Liver (tissue), 9 donors: ENCODE data around the gene FGF19. TPM values are rescaled to one million over a fixed set of nuclear protein-coding genes. Genes with fewer than 3 reads are reported as not detected.

Source experiments
- DNase-seq: peaks from one replicate; pipeline ENCODE4 v3.0.0-alpha.2; 2017; ENCODE audit warnings: low spot score
- H3K27ac ChIP-seq, 2 donors: one replicate each; pipeline ENCODE4 v1.7.0; 2013; ENCODE audit warnings: inconsistent platforms in 2 of 2, low read length in 2 of 2, control low read depth in 1 of 2, low read depth in 1 of 2, mild to moderate bottlenecking in 1 of 2
- H3K27me3 ChIP-seq, 4 donors: one replicate each; pipeline versions ENCODE4 v1.6.1 to v1.7.0; 2013; ENCODE audit warnings: low read length in 3 of 4, inconsistent platforms in 1 of 4, mild to moderate bottlenecking in 1 of 4, moderate library complexity in 1 of 4; ENCODE audit not compliant: control insufficient read depth in 4 of 4, insufficient read depth in 4 of 4
- H3K36me3 ChIP-seq, 4 donors: one replicate each; pipeline versions ENCODE4 v1.6.1 to v1.7.0; 2013; ENCODE audit warnings: low read length in 3 of 4, mild to moderate bottlenecking in 3 of 4, low read depth in 1 of 4, moderate library complexity in 1 of 4; ENCODE audit not compliant: control insufficient read depth in 4 of 4, insufficient read depth in 3 of 4
- H3K4me1 ChIP-seq, 4 donors: one replicate each; pipeline versions ENCODE4 v1.6.1 to v1.7.0; 2013; ENCODE audit warnings: low read length in 3 of 4, mild to moderate bottlenecking in 3 of 4, moderate library complexity in 1 of 4; ENCODE audit not compliant: control insufficient read depth in 4 of 4, insufficient read depth in 4 of 4
- H3K4me3 ChIP-seq, 3 donors: one replicate each; pipeline versions ENCODE4 v1.6.1 to v1.7.0; 2013; ENCODE audit warnings: low read length in 3 of 3, control low read depth in 1 of 3, low read depth in 1 of 3, mild to moderate bottlenecking in 1 of 3
- H3K9ac ChIP-seq, 2 donors: one replicate each; pipeline ENCODE4 v1.7.0; 2013; ENCODE audit warnings: low read length in 2 of 2, mild to moderate bottlenecking in 2 of 2, moderate library complexity in 2 of 2, control low read depth in 1 of 2, low read depth in 1 of 2
- H3K9me3 ChIP-seq, 4 donors: one replicate each; pipeline versions ENCODE4 v1.6.1 to v1.7.0; 2013; ENCODE audit warnings: low read length in 3 of 4; ENCODE audit not compliant: control insufficient read depth in 4 of 4
- EGR1 ChIP-seq, 2 donors: IDR thresholded peaks; 2 replicates each; pipeline ENCODE4 v1.6.1; 2016 to 2018; ENCODE audit warnings: antibody characterized with exemption in 2 of 2, low read depth in 2 of 2
- FOXA2 ChIP-seq: IDR thresholded peaks from 2 replicates; pipeline ENCODE4 v1.6.1; 2016; ENCODE audit warnings: antibody characterized with exemption
- GABPA ChIP-seq, 2 donors: IDR thresholded peaks in 1 of 2; conservative IDR thresholded peaks in 1 of 2; 2 replicates each; pipeline ENCODE4 v1.6.1; 2016; ENCODE audit warnings: antibody characterized with exemption in 2 of 2, mild to moderate bottlenecking in 1 of 2, moderate library complexity in 1 of 2
- HNF4A ChIP-seq, 2 donors: conservative IDR thresholded peaks; 2 replicates each; pipeline ENCODE4 v1.6.1; 2016; ENCODE audit warnings: antibody characterized with exemption in 2 of 2, mild to moderate bottlenecking in 2 of 2
- JUND ChIP-seq, 2 donors: IDR thresholded peaks; 2 replicates each; pipeline ENCODE4 v1.6.1; 2016; ENCODE audit warnings: antibody characterized with exemption in 2 of 2
- RAD21 ChIP-seq, 2 donors: IDR thresholded peaks; 2 replicates each; pipeline ENCODE4 v1.6.1; 2016; ENCODE audit warnings: antibody characterized with exemption in 2 of 2, mild to moderate bottlenecking in 2 of 2
- SP1 ChIP-seq: IDR thresholded peaks from 2 replicates; pipeline ENCODE4 v1.6.1; 2018; ENCODE audit warnings: antibody characterized with exemption, mild to moderate bottlenecking
- YY1 ChIP-seq: IDR thresholded peaks from 2 replicates; pipeline ENCODE4 v1.6.1; 2016; ENCODE audit warnings: antibody characterized with exemption, mild to moderate bottlenecking
- WGBS: extraction: QIAGEN DNeasy Blood & Tissue Kit; methylation state at CpG from one replicate; pipeline ENCODE4 v1.1.7; 2013; 5-methylcytosine and 5-hydroxymethylcytosine counted together
- polyA plus RNA-seq, 2 donors: library from polyadenylated mRNA; stranded (reverse) in 1 of 2; unstranded in 1 of 2; fragments of 200-250 nt in 1 of 2; fragments of >200 nt in 1 of 2; fragmentation: Nextera tagmentation in 1 of 2; extraction: Ambion mirVana in 1 of 2; gene quantifications; one replicate each; pipeline versions ENCODE4 v1.2.1 to v1.2.3, GENCODE V29; 2013 to 2015
- total RNA-seq, 2 donors: library from RNA; depleted of rRNA; stranded (reverse); fragments of >200 nt; gene quantifications; one replicate each; pipeline ENCODE4 v1.2.3, GENCODE V29; 2014
- TF ChIP-seq, protein P1 (sequence below): IDR thresholded peaks from 2 replicates; pipeline ENCODE4 v1.6.1; 2016; ENCODE audit warnings: antibody characterized with exemption, mild to moderate bottlenecking
- TF ChIP-seq, protein P2 (sequence below): fragments of 150-350 bp; IDR thresholded peaks from 2 replicates; pipeline ENCODE4 v1.5.1; 2017; ENCODE audit warnings: improper control_type of control experiment, low read depth, low read length; ENCODE audit not compliant: missing input control
- TF ChIP-seq, protein P3 (sequence below): IDR thresholded peaks from 2 replicates; pipeline ENCODE4 v1.6.1; 2016; ENCODE audit warnings: antibody characterized with exemption
- donor health status: healthy.
- donor health status: healthy.
- donor health status: healthy.
- donor health status: healthy.
- donor health status: healthy.

Gene FGF19
- total and polyA plus RNA-seq, 4 donors: 0.09 TPM; not detected in 3

DNA sequence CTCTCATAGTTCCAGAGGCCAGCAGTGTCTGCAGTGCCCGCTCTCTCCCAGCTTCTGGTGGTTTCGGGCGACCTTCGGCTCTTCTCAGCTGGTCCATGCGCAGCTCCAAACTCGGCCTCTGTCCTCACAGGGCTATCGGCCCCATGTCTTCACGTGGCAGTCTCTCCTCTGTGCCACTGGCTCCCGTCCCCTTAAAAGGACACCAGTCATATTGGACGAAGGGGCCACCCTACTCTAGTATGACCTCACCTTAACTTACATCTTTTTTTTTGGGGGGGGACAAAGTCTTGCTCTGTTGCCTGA is 42.5 kb downstream of the FGF19 start:
- Histone ChIP-seq H3K9ac (no peak overlapping the region), H3K27me3 (no peaks in the 10 kb centered on the region), H3K27ac (no peak overlapping the region), H3K4me3 (no peak overlapping the region), H3K9me3 (no peaks in the 10 kb centered on the region), H3K36me3 (peaks cover 0 to 15% (median 0%) of the 10 kb centered on the region in 4 donors), H3K4me1 (no peaks in the 10 kb centered on the region)
- 85% methylated on average over 10 of the region's 10 CpGs for WGBS
- TF ChIP-seq, protein P1, sequence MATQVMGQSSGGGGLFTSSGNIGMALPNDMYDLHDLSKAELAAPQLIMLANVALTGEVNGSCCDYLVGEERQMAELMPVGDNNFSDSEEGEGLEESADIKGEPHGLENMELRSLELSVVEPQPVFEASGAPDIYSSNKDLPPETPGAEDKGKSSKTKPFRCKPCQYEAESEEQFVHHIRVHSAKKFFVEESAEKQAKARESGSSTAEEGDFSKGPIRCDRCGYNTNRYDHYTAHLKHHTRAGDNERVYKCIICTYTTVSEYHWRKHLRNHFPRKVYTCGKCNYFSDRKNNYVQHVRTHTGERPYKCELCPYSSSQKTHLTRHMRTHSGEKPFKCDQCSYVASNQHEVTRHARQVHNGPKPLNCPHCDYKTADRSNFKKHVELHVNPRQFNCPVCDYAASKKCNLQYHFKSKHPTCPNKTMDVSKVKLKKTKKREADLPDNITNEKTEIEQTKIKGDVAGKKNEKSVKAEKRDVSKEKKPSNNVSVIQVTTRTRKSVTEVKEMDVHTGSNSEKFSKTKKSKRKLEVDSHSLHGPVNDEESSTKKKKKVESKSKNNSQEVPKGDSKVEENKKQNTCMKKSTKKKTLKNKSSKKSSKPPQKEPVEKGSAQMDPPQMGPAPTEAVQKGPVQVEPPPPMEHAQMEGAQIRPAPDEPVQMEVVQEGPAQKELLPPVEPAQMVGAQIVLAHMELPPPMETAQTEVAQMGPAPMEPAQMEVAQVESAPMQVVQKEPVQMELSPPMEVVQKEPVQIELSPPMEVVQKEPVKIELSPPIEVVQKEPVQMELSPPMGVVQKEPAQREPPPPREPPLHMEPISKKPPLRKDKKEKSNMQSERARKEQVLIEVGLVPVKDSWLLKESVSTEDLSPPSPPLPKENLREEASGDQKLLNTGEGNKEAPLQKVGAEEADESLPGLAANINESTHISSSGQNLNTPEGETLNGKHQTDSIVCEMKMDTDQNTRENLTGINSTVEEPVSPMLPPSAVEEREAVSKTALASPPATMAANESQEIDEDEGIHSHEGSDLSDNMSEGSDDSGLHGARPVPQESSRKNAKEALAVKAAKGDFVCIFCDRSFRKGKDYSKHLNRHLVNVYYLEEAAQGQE: no peak
- TF ChIP-seq, protein P2, sequence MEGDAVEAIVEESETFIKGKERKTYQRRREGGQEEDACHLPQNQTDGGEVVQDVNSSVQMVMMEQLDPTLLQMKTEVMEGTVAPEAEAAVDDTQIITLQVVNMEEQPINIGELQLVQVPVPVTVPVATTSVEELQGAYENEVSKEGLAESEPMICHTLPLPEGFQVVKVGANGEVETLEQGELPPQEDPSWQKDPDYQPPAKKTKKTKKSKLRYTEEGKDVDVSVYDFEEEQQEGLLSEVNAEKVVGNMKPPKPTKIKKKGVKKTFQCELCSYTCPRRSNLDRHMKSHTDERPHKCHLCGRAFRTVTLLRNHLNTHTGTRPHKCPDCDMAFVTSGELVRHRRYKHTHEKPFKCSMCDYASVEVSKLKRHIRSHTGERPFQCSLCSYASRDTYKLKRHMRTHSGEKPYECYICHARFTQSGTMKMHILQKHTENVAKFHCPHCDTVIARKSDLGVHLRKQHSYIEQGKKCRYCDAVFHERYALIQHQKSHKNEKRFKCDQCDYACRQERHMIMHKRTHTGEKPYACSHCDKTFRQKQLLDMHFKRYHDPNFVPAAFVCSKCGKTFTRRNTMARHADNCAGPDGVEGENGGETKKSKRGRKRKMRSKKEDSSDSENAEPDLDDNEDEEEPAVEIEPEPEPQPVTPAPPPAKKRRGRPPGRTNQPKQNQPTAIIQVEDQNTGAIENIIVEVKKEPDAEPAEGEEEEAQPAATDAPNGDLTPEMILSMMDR: no peak
- TF ChIP-seq YY1: no peak
- TF ChIP-seq RAD21 (IDR thresholded peaks at IDR 0.05): no peak
- TF ChIP-seq JUND (IDR thresholded peaks at IDR 0.05): no peak
- TF ChIP-seq GABPA (IDR thresholded peaks at IDR 0.05 in 1 of 2, conservative IDR thresholded peaks at IDR 0.05 in 1 of 2): no peak
- DNase-seq: no peak

DNA sequence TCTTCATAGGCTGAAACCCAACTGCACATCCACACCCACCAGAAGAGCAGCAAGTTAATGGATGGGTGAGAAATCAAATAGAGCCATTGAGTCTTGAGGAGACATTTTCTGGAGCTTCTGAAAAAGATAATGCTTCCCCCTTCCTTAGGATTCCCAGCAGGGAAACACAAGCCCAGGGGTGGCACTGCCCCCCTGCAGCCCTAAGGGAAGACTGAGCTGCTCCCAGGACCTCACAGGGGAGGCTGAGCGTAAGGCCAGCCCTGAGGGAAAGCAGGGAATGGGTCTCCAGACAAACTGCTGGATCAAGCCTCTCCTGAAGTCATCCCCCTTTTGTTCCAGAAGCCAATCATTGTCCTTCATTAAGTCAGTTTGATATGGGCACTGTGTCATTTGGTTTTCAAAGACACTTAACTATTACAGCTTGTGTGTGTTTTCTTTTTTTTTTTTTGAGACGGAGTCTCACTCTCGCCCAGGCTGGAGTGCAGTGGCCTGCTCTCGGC is 43.8 kb downstream of the FGF19 start:
- H3K9me3 ChIP-seq: no peaks in the 10 kb centered on the region
- peaks cover 0 to 2% (median 0%) of the 10 kb centered on the region in 4 donors for H3K4me1 ChIP-seq
- no peak for TF ChIP-seq FOXA2
- no peak for TF ChIP-seq SP1
- TF ChIP-seq, protein P3, sequence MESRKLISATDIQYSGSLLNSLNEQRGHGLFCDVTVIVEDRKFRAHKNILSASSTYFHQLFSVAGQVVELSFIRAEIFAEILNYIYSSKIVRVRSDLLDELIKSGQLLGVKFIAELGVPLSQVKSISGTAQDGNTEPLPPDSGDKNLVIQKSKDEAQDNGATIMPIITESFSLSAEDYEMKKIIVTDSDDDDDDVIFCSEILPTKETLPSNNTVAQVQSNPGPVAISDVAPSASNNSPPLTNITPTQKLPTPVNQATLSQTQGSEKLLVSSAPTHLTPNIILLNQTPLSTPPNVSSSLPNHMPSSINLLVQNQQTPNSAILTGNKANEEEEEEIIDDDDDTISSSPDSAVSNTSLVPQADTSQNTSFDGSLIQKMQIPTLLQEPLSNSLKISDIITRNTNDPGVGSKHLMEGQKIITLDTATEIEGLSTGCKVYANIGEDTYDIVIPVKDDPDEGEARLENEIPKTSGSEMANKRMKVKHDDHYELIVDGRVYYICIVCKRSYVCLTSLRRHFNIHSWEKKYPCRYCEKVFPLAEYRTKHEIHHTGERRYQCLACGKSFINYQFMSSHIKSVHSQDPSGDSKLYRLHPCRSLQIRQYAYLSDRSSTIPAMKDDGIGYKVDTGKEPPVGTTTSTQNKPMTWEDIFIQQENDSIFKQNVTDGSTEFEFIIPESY: no peak
- TF ChIP-seq EGR1 (IDR thresholded peaks at IDR 0.05; ENCODE audit: low read depth in 2 of 2): no peak
- TF ChIP-seq HNF4A (conservative IDR thresholded peaks at IDR 0.05): no peak
- TF ChIP-seq, protein P1: no peak
- WGBS: 94% methylated on average over 4 of the region's 4 CpGs
- no peak overlapping the region for H3K4me3 ChIP-seq
- peaks cover 0 to 12% (median 0%) of the 10 kb centered on the region in 4 donors for H3K36me3 ChIP-seq
- H3K9ac ChIP-seq: no peak overlapping the region
- H3K27ac ChIP-seq: no peak overlapping the region
- DNase-seq: no peak
- H3K27me3 ChIP-seq: no peaks in the 10 kb centered on the region
